OCI-LY1 (cell line): ENCODE data around the gene ZNF530.
A peak's percentile ranks its signal among the peaks of the same experiment; 100 is the strongest.

Experiments used
- H2AFZ ChIP-seq: fragments of 200-600 bp; sonication (generic), shearing (Covaris generic); 2 replicates; pipeline ENCODE4 v1.6.0; 2014; ENCODE audit warnings: antibody characterized with exemption, mild to moderate bottlenecking, low read length
- H3F3A ChIP-seq: fragments of 200-600 bp; sonication (generic), shearing (Covaris generic); 2 replicates; pipeline ENCODE4 v1.6.0; 2014; ENCODE audit warnings: mild to moderate bottlenecking, antibody characterized with exemption, low read length, moderate library complexity; ENCODE audit not compliant: insufficient read depth
- H3K27ac ChIP-seq: fragments of 200-600 bp; sonication (generic); 2 replicates; pipeline ENCODE4 v1.5.1; 2014; ENCODE audit warnings: low read length, mixed run types, mild to moderate bottlenecking, low read depth; ENCODE audit not compliant: poor library complexity, severe bottlenecking
- H3K27me3 ChIP-seq: fragments of 200-600 bp; sonication (generic); 2 replicates; pipeline ENCODE4 v1.6.0; 2014; ENCODE audit warnings: antibody characterized with exemption, mild to moderate bottlenecking, low read length, moderate library complexity; ENCODE audit not compliant: insufficient read depth
- H3K36me3 ChIP-seq: fragments of 200-600 bp; sonication (generic); 2 replicates; pipeline ENCODE4 v1.6.1; 2014; ENCODE audit warnings: mild to moderate bottlenecking, antibody characterized with exemption, low read length, moderate library complexity, mixed read lengths; ENCODE audit not compliant: insufficient read depth
- H3K4me1 ChIP-seq: fragments of 200-600 bp; sonication (generic); 2 replicates; pipeline ENCODE4 v1.5.1; 2014; ENCODE audit warnings: mild to moderate bottlenecking, low read length, moderate library complexity; ENCODE audit not compliant: insufficient read depth, severe bottlenecking
- H3K4me2 ChIP-seq: fragments of 200-600 bp; sonication (generic), shearing (Covaris generic); 2 replicates; pipeline ENCODE4 v1.6.1; 2014; ENCODE audit warnings: low read length
- H3K4me3 ChIP-seq: fragments of 200-600 bp; sonication (generic); 2 replicates; pipeline ENCODE4 v1.5.1; 2014; ENCODE audit warnings: low read length, low read depth, mild to moderate bottlenecking, mixed read lengths; ENCODE audit not compliant: poor library complexity, severe bottlenecking
- H3K79me2 ChIP-seq: fragments of 200-600 bp; shearing (Covaris generic); 2 replicates; pipeline ENCODE4 v1.6.1; 2016; ENCODE audit warnings: mixed run types, low read length, mixed read lengths; ENCODE audit not compliant: insufficient read depth
- H3K9ac ChIP-seq: fragments of 200-600 bp; sonication (generic), shearing (Covaris generic); 2 replicates; pipeline ENCODE4 v1.6.1; 2014; ENCODE audit warnings: mild to moderate bottlenecking, low read length, mixed read lengths
- H3K9me2 ChIP-seq: fragments of 200-600 bp; sonication (generic), shearing (Covaris generic); 2 replicates; pipeline ENCODE4 v1.6.1; 2014; ENCODE audit warnings: low read depth, mild to moderate bottlenecking, low read length, mixed read lengths
- H3K9me3 ChIP-seq: fragments of 200-600 bp; shearing (Covaris generic); 2 replicates; pipeline ENCODE4 v1.6.1; 2014; ENCODE audit warnings: low read length, mixed read lengths
- H4K20me1 ChIP-seq: fragments of 200-600 bp; sonication (generic), shearing (Covaris generic); 2 replicates; pipeline ENCODE4 v1.6.0; 2016; ENCODE audit warnings: mild to moderate bottlenecking, low read length; ENCODE audit not compliant: insufficient read depth
- CTCF ChIP-seq: fragments of 200-600 bp; sonication (generic), shearing (Covaris generic); IDR thresholded peaks from 2 replicates; pipeline ENCODE4 v1.5.1; 2017; ENCODE audit warnings: mild to moderate bottlenecking, antibody characterized with exemption, low read length, moderate library complexity, mixed read lengths
- EZH2 ChIP-seq: fragments of 200-600 bp; sonication (generic), shearing (Covaris generic); IDR thresholded peaks from 2 replicates; pipeline ENCODE4 v1.8.0; 2017; ENCODE audit warnings: borderline replicate concordance, mixed run types, mild to moderate bottlenecking, antibody characterized with exemption, low read length, moderate library complexity, mixed read lengths

Gene ZNF530

GRCh38 chr19:57570707-57571106 lies 29.0 kb upstream of the ZNF530 start:
- H3K27me3 ChIP-seq: no peaks in the 10 kb centered on the region
- H3K27ac ChIP-seq: no peak overlapping the region
- H3K36me3 ChIP-seq: peaks cover 51% of the 10 kb centered on the region
- H4K20me1 ChIP-seq: no peaks in the 10 kb centered on the region
- no peak overlapping the region for H3K4me3 ChIP-seq
- no peak overlapping the region for H2AFZ ChIP-seq
- H3K4me2 ChIP-seq: no peak overlapping the region
- no peaks in the 10 kb centered on the region for H3F3A ChIP-seq
- H3K9me2 ChIP-seq: no peaks in the 10 kb centered on the region
- no peak overlapping the region for H3K9ac ChIP-seq
- TF ChIP-seq EZH2: no peak
- H3K4me1 ChIP-seq: no peaks in the 10 kb centered on the region
- peaks cover 64% of the 10 kb centered on the region for H3K9me3 ChIP-seq
- H3K79me2 ChIP-seq: no peaks in the 10 kb centered on the region

GRCh38 chr19:57572415-57572947 lies 27.2 kb upstream of the ZNF530 start:
- no peak overlapping the region for H3K9ac ChIP-seq
- TF ChIP-seq EZH2 (no peak), CTCF (no peak)
- H3K4me1 ChIP-seq: peaks cover 2% of the 10 kb centered on the region
- no peaks in the 10 kb centered on the region for H3K9me2 ChIP-seq
- H3K9me3 ChIP-seq: peaks cover 56% of the 10 kb centered on the region
- no peaks in the 10 kb centered on the region for H3F3A ChIP-seq
- H4K20me1 ChIP-seq: no peaks in the 10 kb centered on the region
- no peak overlapping the region for H3K4me2 ChIP-seq
- 0 out of 2 replicates have a peak, but pooled peaks cover 4% of the 10 kb centered on the region for H3K79me2 ChIP-seq
- H3K27ac ChIP-seq: no peak overlapping the region
- H3K36me3 ChIP-seq: peaks cover 68% of the 10 kb centered on the region
- H3K4me3 ChIP-seq: no peak overlapping the region
- no peak overlapping the region for H2AFZ ChIP-seq
- H3K27me3 ChIP-seq: no peaks in the 10 kb centered on the region

DNA sequence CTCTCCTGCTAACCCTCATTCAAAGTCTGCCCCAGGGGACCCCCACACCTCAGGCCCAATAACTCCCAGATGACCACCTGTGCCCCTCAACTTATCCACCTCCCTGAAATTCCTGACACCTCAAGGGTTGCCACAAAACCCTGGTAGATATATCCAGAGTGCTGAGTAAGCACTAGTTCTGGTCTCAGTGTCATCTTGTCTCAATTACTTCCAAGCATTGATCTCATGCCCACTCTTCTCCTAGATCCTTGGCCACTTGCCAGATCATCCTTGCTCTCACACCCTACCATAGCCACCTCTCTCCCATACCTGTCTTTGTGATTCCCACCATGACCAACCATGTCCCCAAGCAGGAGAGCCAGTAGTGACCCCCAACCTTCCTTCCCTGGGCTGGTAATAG lies 23.0 kb upstream of the ZNF530 start:
- 0 out of 2 replicates have a peak, but pooled peaks cover 11% of the 10 kb centered on the region for H3K79me2 ChIP-seq
- no peak for TF ChIP-seq CTCF
- TF ChIP-seq EZH2: no peak
- H3K4me1 ChIP-seq: peaks cover 16% of the 10 kb centered on the region
- H3F3A ChIP-seq: no peaks in the 10 kb centered on the region
- H2AFZ ChIP-seq: no peak overlapping the region
- peaks cover 66% of the 10 kb centered on the region for H3K36me3 ChIP-seq
- no peak overlapping the region for H3K27ac ChIP-seq
- no peak overlapping the region for H3K9ac ChIP-seq
- no peaks in the 10 kb centered on the region for H3K27me3 ChIP-seq
- H3K9me3 ChIP-seq: peaks cover 42% of the 10 kb centered on the region
- H3K4me2 ChIP-seq: no peak overlapping the region
- no peak overlapping the region for H3K4me3 ChIP-seq
- no peaks in the 10 kb centered on the region for H4K20me1 ChIP-seq
- no peaks in the 10 kb centered on the region for H3K9me2 ChIP-seq

DNA sequence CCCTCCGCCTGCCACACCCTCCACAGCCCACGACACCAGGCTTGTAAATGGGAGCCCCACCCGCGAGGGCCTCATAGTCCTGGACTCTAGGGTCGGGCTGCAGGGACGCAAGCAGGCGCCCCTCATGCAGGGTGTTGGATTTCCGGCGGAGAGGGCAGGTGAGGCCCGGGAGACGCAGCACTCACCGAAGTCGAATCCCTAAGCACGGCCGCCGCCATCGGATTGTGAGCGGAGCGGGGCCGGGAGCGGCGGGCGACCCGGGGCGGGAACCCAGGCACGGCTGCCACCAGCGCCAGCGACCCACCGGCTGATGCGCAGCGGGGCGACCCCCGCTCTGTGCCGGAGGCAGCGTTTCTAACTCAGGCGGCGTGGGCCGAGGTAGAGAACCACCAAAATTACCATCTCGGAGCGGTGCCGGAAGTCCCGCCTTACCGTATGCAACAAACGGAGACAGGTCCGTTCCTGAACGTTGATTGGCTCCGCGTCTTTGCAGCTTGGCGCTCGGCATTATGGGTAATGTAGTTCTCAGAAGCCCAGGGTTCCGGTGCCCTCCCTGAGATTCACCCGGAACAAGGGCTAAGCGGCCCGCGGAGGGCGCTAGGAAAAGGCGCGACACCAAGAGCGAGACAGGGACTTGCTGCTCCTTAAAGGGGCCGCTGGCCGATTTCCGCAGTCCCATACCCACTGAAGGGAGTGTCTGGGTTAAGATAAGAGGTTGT lies 21.0 kb upstream of the ZNF530 start, which contains the start of gene ZNF416:
TSS of gene ZNF416 (minus strand) at position 425 of the 719 bp plus-strand sequence. CDS start at position 218, 207 bp downstream.
- peak within 1 kb of the TSS; percentile 6 for H3K27ac ChIP-seq
- H3K9me3 ChIP-seq: peaks cover 31% of the 10 kb centered on the region
- TF ChIP-seq CTCF: peak; percentile 39; the same call in 1 of the 2 replicates
- TF ChIP-seq EZH2: no peak

More for the DNA sequence above, 21.0 kb upstream of the ZNF530 start, which contains the start of gene ZNF416:
- H3K27me3 ChIP-seq: no peaks in the 10 kb centered on the region
- peak within 1 kb of the TSS; percentile 80 for H3K4me3 ChIP-seq
- H4K20me1 ChIP-seq: no peaks in the 10 kb centered on the region
- H2AFZ ChIP-seq: peak within 1 kb of the TSS; percentile 99
- H3K79me2 ChIP-seq: 0 out of 2 replicates have a peak, but pooled peaks cover 11% of the 10 kb centered on the region
- peaks cover 16% of the 10 kb centered on the region for H3K4me1 ChIP-seq
- peak within 1 kb of the TSS; percentile 86 for H3K4me2 ChIP-seq
- no peaks in the 10 kb centered on the region for H3F3A ChIP-seq
- H3K9me2 ChIP-seq: no peaks in the 10 kb centered on the region
- peaks cover 46% of the 10 kb centered on the region for H3K36me3 ChIP-seq
- peak within 1 kb of the TSS; percentile 75 for H3K9ac ChIP-seq
